HG02970 (cell line): ENCODE results near the gene HOXD3.

Experiments used
- ATAC-seq: cut with Tn5 transposase; IDR thresholded peaks from one replicate; pipeline ENCODE4 v1.9.1; 2021; ENCODE audit warnings: mild to moderate bottlenecking, moderate library complexity, moderate number of reproducible peaks; ENCODE audit not compliant: unreplicated experiment, low FRiP score

Gene HOXD3

GRCh38 chr2:176148751-176149421, 8.2 kb upstream of the HOXD3 start:
- no peak for ATAC-seq

DNA sequence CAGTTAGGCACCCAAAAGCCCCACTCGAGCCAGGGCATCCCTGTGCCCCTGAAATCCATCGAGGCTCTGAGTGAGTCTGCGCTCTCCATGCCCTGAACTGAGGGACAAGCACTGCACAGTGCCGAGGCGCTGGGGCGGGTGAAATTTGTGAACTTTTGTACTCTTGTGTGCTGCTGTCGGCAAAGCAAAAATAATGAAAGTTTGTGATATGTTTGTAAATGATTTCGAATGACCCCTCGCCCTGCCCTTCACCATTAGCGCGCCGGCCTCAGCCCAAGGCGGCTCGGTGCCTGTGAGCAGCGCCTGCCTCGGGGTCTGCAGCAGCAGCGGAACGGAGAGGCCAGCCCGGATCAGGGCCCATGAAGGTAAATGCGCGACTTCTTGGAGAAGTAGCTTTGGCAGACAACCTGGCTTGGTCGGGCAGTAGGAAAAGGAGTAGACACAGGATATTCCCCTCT, 7.6 kb upstream of the HOXD3 start:
- no peak for ATAC-seq

GRCh38 chr2:176149939-176150583, 7.0 kb upstream of the HOXD3 start:
- ATAC-seq = no peak

GRCh38 chr2:176150584-176151441, 6.3 kb upstream of the HOXD3 start:
- no peak for ATAC-seq

DNA sequence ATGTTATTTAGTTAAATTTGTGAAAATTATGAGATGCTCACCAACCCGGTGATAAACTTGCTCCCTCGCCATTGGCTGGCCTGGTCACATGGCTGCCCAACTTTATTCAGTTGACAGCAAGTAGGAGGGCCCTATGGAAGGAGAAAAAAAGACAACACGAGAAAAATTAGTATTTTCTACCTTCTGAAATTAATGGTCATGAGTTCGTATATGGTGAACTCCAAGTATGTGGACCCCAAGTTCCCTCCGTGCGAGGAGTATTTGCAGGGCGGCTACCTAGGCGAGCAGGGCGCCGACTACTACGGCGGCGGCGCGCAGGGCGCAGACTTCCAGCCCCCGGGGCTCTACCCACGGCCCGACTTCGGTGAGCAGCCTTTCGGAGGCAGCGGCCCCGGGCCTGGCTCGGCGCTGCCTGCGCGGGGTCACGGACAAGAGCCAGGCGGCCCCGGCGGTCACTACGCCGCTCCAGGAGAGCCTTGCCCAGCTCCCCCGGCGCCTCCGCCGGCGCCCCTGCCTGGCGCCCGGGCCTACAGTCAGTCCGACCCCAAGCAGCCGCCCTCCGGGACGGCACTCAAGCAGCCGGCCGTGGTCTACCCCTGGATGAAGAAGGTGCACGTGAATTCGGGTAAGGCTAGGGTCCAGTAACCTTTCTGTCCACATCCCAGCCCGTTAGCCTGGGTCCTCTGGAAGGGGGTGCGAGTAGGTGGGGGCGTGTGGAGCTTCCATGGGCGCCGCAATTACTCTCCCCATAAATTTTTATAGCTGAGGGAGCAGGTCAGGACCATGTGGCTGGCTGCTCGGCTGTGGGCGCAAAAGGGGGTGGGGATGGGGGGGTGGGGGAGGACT, 5.4 kb upstream of the HOXD3 start, which contains the start of gene HOXD4:
TSS of gene HOXD4 (plus strand) at position 109 of the 846 bp plus-strand sequence. CDS start at position 193, 84 bp downstream.
- no peak for ATAC-seq

DNA sequence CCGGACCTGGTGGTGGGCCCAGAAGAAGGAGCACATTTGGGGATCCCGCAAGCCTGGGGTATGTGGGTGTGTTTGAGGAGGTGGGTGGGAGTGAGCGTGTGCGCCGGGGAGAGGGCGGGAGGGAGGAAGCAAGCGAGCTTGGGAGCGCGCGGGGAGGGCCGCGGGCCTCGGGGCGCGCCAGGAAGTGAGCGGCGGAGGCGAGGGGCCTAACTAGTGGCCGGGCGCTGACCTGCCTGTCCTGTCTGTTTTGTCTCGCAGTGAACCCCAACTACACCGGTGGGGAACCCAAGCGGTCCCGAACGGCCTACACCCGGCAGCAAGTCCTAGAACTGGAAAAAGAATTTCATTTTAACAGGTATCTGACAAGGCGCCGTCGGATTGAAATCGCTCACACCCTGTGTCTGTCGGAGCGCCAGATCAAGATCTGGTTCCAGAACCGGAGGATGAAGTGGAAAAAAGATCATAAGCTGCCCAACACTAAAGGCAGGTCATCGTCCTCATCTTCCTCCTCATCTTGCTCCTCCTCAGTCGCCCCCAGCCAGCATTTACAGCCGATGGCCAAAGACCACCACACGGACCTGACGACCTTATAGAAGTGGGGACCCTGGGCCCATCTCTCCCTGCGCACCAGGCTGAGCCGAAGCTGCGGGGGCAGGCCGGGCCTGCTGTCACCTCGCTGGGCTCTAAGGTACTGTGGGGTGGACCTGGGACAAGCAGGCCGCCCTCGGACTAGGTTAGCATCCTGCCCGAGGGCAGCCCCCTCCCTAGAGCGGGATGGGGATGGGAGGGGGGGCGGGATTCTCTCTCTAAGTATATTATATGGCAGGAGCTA, 4.5 kb upstream of the HOXD3 start:
- no peak for ATAC-seq

- no peak for ATAC-seq
These were observed 2.4 kb upstream of the HOXD3 start for GRCh38 chr2:176154576-176155252.

- no peak for ATAC-seq
These were observed 1.6 kb upstream of the HOXD3 start for GRCh38 chr2:176155356-176156044.

- ATAC-seq = no peak
These were observed 753 bp upstream of the HOXD3 start for GRCh38 chr2:176156301-176156806.

DNA sequence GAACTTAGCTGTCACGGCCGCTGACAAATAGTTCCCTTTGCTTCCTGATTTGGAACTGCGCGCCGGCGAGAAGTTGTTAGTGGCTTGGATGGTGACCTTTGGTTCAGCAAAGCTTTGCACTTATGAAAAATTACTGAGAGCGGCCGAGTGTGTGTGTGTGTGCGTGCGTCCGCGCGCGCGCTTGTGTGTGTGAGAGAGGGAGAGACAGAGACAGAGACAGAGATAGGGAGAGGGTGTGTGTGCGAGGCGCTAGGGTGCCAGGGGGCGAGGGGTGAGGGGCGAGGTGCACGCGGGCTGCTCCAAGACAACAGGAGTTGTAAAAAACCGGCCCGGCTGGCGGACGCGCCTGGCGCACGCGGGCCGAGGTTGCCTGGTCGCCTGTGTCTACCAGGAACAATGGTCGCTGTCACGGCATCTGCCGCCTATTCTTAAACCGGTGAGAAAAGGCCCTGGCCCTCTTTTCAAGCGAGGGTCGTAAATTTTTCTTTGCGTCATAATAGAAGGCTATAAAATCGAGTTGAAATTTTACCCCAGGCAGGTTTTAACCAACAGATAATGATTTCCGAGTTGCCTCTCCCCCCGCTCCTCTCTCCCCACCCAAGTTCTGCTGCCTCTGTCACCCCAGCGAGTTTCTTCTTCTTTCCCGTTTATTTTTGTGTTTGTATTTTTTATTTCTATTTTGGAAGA, 535 bp downstream of the HOXD3 start:
- no peak for ATAC-seq

DNA sequence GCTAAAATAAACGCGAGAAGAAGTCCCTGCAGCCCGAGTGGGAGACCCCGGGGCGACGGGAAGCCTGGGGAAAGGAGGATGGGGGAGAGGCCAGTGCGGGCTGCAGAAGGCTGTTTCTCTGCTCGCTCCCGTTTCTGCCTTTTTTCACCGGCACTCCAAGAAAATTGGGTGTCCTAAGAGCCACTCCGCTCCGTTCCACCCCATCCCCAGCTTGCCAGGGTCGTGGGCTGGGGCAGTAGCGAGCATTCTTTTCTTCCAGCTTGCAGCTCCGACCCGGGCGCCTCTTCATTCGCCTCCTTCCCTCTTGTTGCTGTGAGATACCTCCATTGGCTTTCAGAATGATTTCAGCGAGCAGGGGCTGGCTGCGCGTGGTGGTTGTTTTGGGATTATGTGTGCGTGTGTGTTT, 1.1 kb downstream of the HOXD3 start:
- no peak for ATAC-seq

DNA sequence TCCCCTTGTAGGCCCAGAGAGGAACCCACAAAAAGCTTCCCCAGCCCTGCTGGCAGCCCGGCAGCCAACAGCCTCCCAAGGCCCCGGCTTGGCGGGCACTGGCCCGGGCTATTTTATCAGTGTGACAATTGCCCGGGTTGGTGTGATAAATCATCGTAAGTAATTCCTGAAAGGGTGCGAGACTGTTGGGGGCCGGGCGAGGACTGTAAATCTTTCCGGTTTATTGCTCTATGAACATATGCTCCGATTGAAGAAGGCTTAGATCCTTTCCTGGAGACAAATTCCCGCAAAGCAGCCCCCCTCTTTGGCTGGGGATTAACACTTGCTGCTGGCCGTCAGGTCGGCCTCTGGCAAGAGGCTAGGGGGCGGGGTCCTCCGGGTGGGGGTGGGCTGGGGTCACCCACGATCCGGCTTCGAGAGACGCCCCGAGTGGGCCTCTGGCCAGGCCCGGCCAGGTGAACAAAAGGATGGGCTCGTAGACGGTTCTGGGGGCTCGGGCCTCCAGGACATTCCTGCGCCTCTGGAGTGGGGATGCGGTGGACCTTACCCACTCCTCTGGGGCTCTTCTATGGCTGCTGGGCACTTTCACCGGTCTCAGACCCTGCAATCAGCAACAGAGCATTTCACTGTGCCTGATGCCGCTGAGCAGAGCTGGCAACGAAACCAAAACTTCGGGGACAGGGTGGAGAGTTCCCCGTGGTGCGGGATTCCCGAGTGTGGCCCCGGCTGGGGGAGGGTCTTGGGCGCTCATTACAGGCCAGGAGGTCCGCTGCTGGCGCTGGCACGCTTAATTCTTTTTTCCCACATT, 2.0 kb downstream of the HOXD3 start:
- ATAC-seq = no peak

- ATAC-seq = no peak
These were observed 2.6 kb downstream of the HOXD3 start for GRCh38 chr2:176159663-176160250.

- no peak for ATAC-seq
These were observed 3.3 kb downstream of the HOXD3 start for GRCh38 chr2:176160251-176160985.

DNA sequence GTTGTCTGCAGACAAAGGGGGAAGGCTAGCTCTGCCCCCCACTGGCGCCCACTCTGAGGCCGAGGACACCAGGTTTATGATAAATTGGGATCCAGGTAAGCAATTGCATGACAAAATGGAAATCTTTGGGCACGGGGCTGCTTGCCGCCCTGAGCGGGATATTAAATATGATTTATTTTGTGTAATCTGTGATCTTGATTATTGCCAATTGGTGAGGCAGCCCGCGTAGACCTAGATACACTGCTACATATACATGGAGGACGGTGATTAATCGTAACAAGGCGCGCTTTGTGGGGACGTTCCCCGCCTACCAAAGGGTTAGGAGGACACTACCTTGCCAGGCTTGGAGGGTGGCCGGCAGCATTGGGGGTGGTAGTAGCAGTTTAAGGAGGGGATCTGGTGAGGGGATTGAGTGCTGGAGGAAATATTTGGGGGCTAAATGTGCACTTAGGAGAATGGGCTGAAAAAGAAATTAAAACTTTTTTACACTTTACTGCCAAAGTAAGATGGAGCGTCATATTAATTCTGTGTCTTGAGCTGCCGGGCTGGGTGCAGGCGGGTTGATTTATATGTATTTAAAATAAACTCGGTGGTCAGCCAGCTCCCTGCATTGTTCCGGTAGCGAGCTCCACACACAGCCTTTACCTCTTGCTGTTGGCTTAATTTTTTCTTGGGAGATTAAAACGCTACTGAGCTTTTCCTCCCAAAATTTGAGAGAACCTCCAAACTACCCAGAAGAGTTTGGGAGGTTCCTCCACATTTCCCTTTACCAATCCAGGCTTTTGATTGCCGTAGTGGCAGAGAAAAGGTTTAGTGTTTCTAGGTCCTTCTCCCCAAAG, 4.1 kb downstream of the HOXD3 start:
- no peak for ATAC-seq
